MG63 (cell line): ENCODE measurements around the gene CEND1. TPM values are rescaled to one million over a fixed set of nuclear protein-coding genes. Genes with fewer than 3 reads are reported as not detected.
A peak's percentile ranks its signal among the peaks of the same experiment; 100 is the strongest.

Source experiments
- DNase-seq: peaks from one replicate; pipeline ENCODE4 v3.0.0-alpha.2; 2020
- H3K27me3 ChIP-seq: fragments of 250-450 bp; sonication (Bioruptor Pico); 2 replicates; pipeline ENCODE4 v1.5.1; 2020; ENCODE audit warnings: mild to moderate bottlenecking, moderate library complexity
- H3K36me3 ChIP-seq: fragments of 250-450 bp; sonication (Bioruptor Pico); 2 replicates; pipeline ENCODE4 v1.5.1; 2020; ENCODE audit warnings: mild to moderate bottlenecking, moderate library complexity
- H3K4me3 ChIP-seq: fragments of 250-450 bp; sonication (Bioruptor Pico); 2 replicates; pipeline ENCODE4 v1.5.1; 2020; ENCODE audit warnings: mild to moderate bottlenecking, moderate library complexity
- H3K9me3 ChIP-seq: fragments of 250-450 bp; sonication (Bioruptor Pico); 2 replicates; pipeline ENCODE4 v1.5.1; 2020; ENCODE audit warnings: mild to moderate bottlenecking, moderate library complexity
- total RNA-seq: library from RNA; depleted of rRNA; stranded (reverse); fragments of >200 nt; shearing (Covaris generic); gene quantifications from 2 replicates; pipeline ENCODE4 v1.2.3, GENCODE V29; 2014; ENCODE audit warnings: low replicate concordance

The CEND1 gene
- total RNA-seq, 1 experiment from 2014 or later = not detected

GRCh38 chr11:802693-803466 is 13.0 kb upstream of the CEND1 start:
- no peak for DNase-seq
- no peak overlapping the region for H3K4me3 ChIP-seq
- no peaks in the 10 kb centered on the region for H3K27me3 ChIP-seq
- H3K9me3 ChIP-seq = no peaks in the 10 kb centered on the region
- peaks cover 36% of the 10 kb centered on the region for H3K36me3 ChIP-seq

GRCh38 chr11:802018-802617 is 12.2 kb upstream of the CEND1 start:
- Histone ChIP-seq H3K36me3 (peaks cover 36% of the 10 kb centered on the region), H3K9me3 (no peaks in the 10 kb centered on the region), H3K4me3 (no peak overlapping the region), H3K27me3 (no peaks in the 10 kb centered on the region)
- no peak for DNase-seq

- no peaks in the 10 kb centered on the region for H3K9me3 ChIP-seq
- no peak for DNase-seq
- H3K36me3 ChIP-seq = peaks cover 36% of the 10 kb centered on the region
- no peak overlapping the region for H3K4me3 ChIP-seq
- H3K27me3 ChIP-seq = no peaks in the 10 kb centered on the region
Observed at GRCh38 chr11:801097-801780, 11.3 kb upstream of the CEND1 start.

- H3K4me3 ChIP-seq = no peak overlapping the region
- H3K9me3 ChIP-seq = no peaks in the 10 kb centered on the region
- no peak for DNase-seq
- peaks cover 33% of the 10 kb centered on the region for H3K36me3 ChIP-seq
- H3K27me3 ChIP-seq = no peaks in the 10 kb centered on the region
Observed at GRCh38 chr11:800473-800872, 10.6 kb upstream of the CEND1 start.

GRCh38 chr11:799641-800316 is 9.9 kb upstream of the CEND1 start:
- Histone ChIP-seq H3K27me3 (no peaks in the 10 kb centered on the region), H3K4me3 (no peak overlapping the region), H3K36me3 (peaks cover 32% of the 10 kb centered on the region), H3K9me3 (no peaks in the 10 kb centered on the region)
- DNase-seq = no peak

- peak; percentile 84 for DNase-seq
- Histone ChIP-seq H3K9me3 (no peaks in the 10 kb centered on the region), H3K4me3 (peak within 1 kb of the TSS; percentile 99), H3K36me3 (peaks cover 41% of the 10 kb centered on the region), H3K27me3 (no peaks in the 10 kb centered on the region)
Observed at GRCh38 chr11:798093-798713, 8.3 kb upstream of the CEND1 start, which contains the start of gene SLC25A22. SLC25A22 (minus strand) TSS chr11:798281; CDS start chr11:795006, 3,275 bp downstream.

- Histone ChIP-seq H3K36me3 (peaks cover 39% of the 10 kb centered on the region), H3K27me3 (no peaks in the 10 kb centered on the region), H3K9me3 (no peaks in the 10 kb centered on the region), H3K4me3 (peak overlapping the region; percentile 99)
- DNase-seq = peak; percentile 82
Observed at GRCh38 chr11:797296-798092, 7.6 kb upstream of the CEND1 start.

GRCh38 chr11:796565-797295 is 6.8 kb upstream of the CEND1 start:
- peaks cover 41% of the 10 kb centered on the region for H3K36me3 ChIP-seq
- H3K4me3 ChIP-seq = peak overlapping the region; percentile 99
- no peaks in the 10 kb centered on the region for H3K9me3 ChIP-seq
- DNase-seq = no peak
- no peaks in the 10 kb centered on the region for H3K27me3 ChIP-seq

GRCh38 chr11:795634-796564 is 6.0 kb upstream of the CEND1 start:
- Histone ChIP-seq H3K36me3 (peaks cover 45% of the 10 kb centered on the region), H3K9me3 (no peaks in the 10 kb centered on the region)
- peak; percentile 94 for DNase-seq

GRCh38 chr11:794766-795633 is 5.1 kb upstream of the CEND1 start:
- Histone ChIP-seq H3K4me3 (peak overlapping the region; percentile 99), H3K36me3 (peaks cover 42% of the 10 kb centered on the region), H3K9me3 (no peaks in the 10 kb centered on the region), H3K27me3 (no peaks in the 10 kb centered on the region)
- no peak for DNase-seq

More at GRCh38 chr11:795634-796564, 6.0 kb upstream of the CEND1 start:
- H3K27me3 ChIP-seq = no peaks in the 10 kb centered on the region
- H3K4me3 ChIP-seq = peak overlapping the region; percentile 99

- no peaks in the 10 kb centered on the region for H3K9me3 ChIP-seq
- no peak overlapping the region for H3K4me3 ChIP-seq
- no peaks in the 10 kb centered on the region for H3K27me3 ChIP-seq
- DNase-seq = no peak
- H3K36me3 ChIP-seq = peaks cover 37% of the 10 kb centered on the region
Observed at GRCh38 chr11:794013-794765, 4.3 kb upstream of the CEND1 start.

- peaks cover 35% of the 10 kb centered on the region for H3K36me3 ChIP-seq
- no peaks in the 10 kb centered on the region for H3K9me3 ChIP-seq
- no peaks in the 10 kb centered on the region for H3K27me3 ChIP-seq
- H3K4me3 ChIP-seq = no peak overlapping the region
- peak; percentile 57 for DNase-seq
Observed at GRCh38 chr11:793556-793955, 3.7 kb upstream of the CEND1 start.

GRCh38 chr11:792873-793272 is 3.0 kb upstream of the CEND1 start:
- Histone ChIP-seq H3K27me3 (no peaks in the 10 kb centered on the region), H3K9me3 (no peaks in the 10 kb centered on the region), H3K36me3 (peaks cover 35% of the 10 kb centered on the region), H3K4me3 (no peak overlapping the region)
- DNase-seq = no peak
